Measurements from ENCODE around the gene ARHGAP8.

The ARHGAP8 gene

GRCh38 chr22:44752285-44753188 lies at the start of gene ARHGAP8:
Gene ARHGAP8 (plus strand): TSS chr22:44752575. CDS start chr22:44786528, 33,953 bp downstream.
- no peak for DNase-seq

- DNase-seq = no peak
Observed at GRCh38 chr22:44703255-44703870, 49.0 kb upstream of the ARHGAP8 start.

- no peak for DNase-seq
Observed at GRCh38 chr22:44704159-44705021, 48.0 kb upstream of the ARHGAP8 start.

GRCh38 chr22:44705022-44705297 lies 47.4 kb upstream of the ARHGAP8 start:
- DNase-seq = no peak

GRCh38 chr22:44706488-44706887 lies 45.9 kb upstream of the ARHGAP8 start:
- DNase-seq = no peak

- DNase-seq = no peak
Observed at GRCh38 chr22:44707178-44707577, 45.2 kb upstream of the ARHGAP8 start.

- no peak for DNase-seq
Observed at GRCh38 chr22:44707752-44708151, 44.6 kb upstream of the ARHGAP8 start.

GRCh38 chr22:44709881-44710392 lies 42.4 kb upstream of the ARHGAP8 start:
- DNase-seq = no peak

GRCh38 chr22:44710474-44711240 lies 41.7 kb upstream of the ARHGAP8 start:
- DNase-seq = no peak

- no peak for DNase-seq
Observed at GRCh38 chr22:44711241-44711560, 41.2 kb upstream of the ARHGAP8 start.

GRCh38 chr22:44711690-44712555 lies 40.5 kb upstream of the ARHGAP8 start:
- DNase-seq = no peak

GRCh38 chr22:44712962-44713361 lies 39.4 kb upstream of the ARHGAP8 start:
- no peak for DNase-seq

GRCh38 chr22:44714703-44715350 lies 37.5 kb upstream of the ARHGAP8 start:
- no peak for DNase-seq

GRCh38 chr22:44718418-44718817 lies 34.0 kb upstream of the ARHGAP8 start:
- DNase-seq = no peak

GRCh38 chr22:44719586-44720368 lies 32.6 kb upstream of the ARHGAP8 start:
- no peak for DNase-seq

GRCh38 chr22:44721213-44721612 lies 31.2 kb upstream of the ARHGAP8 start:
- no peak for DNase-seq

- no peak for DNase-seq
Observed at GRCh38 chr22:44722611-44723010, 29.8 kb upstream of the ARHGAP8 start.

- DNase-seq = no peak
Observed at GRCh38 chr22:44723801-44724200, 28.6 kb upstream of the ARHGAP8 start.

- DNase-seq = no peak
Observed at GRCh38 chr22:44724416-44724815, 28.0 kb upstream of the ARHGAP8 start.

- no peak for DNase-seq
Observed at GRCh38 chr22:44724859-44725258, 27.5 kb upstream of the ARHGAP8 start.

Measured in NCI-H2227 treated with DMSO at 0.1 percent for 48 hours (cell line).